ENCODE data around the gene SYNE2.

SYNE2 gene

DNA sequence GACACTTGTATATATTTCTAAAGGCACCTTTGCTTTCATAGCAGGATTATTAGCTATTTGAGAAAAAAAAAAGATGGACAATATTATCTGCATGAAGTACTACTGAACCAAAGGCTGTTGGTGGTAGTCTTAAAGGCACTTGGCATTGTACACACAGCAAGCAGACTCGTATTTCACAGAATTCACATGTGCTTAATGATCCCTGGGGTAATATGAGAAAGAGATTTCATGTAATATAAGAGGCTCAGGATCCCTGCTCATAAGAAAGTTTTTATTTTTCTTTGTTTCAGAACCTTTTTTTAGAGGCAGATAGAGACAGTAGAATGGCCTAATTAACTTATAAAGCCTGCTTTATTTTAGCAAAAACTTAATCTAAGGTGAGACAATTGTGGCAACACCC lies 59.5 kb downstream of the SYNE2 start:
- Histone ChIP-seq H3K27me3 (ENCODE audit: insufficient read depth, poor library complexity, severe bottlenecking) (peaks cover 25% of the 10 kb centered on the region), H3K27ac (replicated peaks) (no peak overlapping the region), H3K4me3 (replicated peaks; ENCODE audit: insufficient read depth, low read length) (no peak overlapping the region)
- TF ChIP-seq GABPA (IDR thresholded peaks at IDR 0.05; ENCODE audit: low read depth) (no peak), CTCF (IDR thresholded peaks at IDR 0.05; ENCODE audit: insufficient read depth, low read length) (no peak), REST (IDR thresholded peaks at IDR 0.05; ENCODE audit: insufficient replicate concordance, low read depth) (no peak), SPI1 (IDR thresholded peaks at IDR 0.05; ENCODE audit: borderline replicate concordance, low read depth) (no peak)
- DNase-seq (ENCODE audit: low read depth in 1 of 2, low spot score in 1 of 2): no peak

GRCh38 chr14:63918411-63918810 lies 65.6 kb downstream of the SYNE2 start:
- no peaks in the 10 kb centered on the region for H3K27me3 ChIP-seq (ENCODE audit: insufficient read depth, poor library complexity, severe bottlenecking)
- no peak overlapping the region for H3K4me3 ChIP-seq (replicated peaks; ENCODE audit: insufficient read depth, low read length)
- no peak overlapping the region for H3K27ac ChIP-seq (replicated peaks)
- no peak for TF ChIP-seq POLR2AphosphoS5 (IDR thresholded peaks at IDR 0.05; ENCODE audit: low read depth)
- no peak for TF ChIP-seq CTCF (IDR thresholded peaks at IDR 0.05; ENCODE audit: insufficient read depth, low read length)
- TF ChIP-seq GABPA (IDR thresholded peaks at IDR 0.05; ENCODE audit: low read depth): no peak
- no peak for TF ChIP-seq SPI1 (IDR thresholded peaks at IDR 0.05; ENCODE audit: borderline replicate concordance, low read depth)
- no peak for TF ChIP-seq REST (IDR thresholded peaks at IDR 0.05; ENCODE audit: insufficient replicate concordance, low read depth)
- DNase-seq (ENCODE audit: low read depth in 1 of 2, low spot score in 1 of 2): no peak

GRCh38 chr14:63922696-63923421 lies 70.1 kb downstream of the SYNE2 start:
- no peak for DNase-seq (ENCODE audit: low read depth in 1 of 2, low spot score in 1 of 2)
- TF ChIP-seq REST (IDR thresholded peaks at IDR 0.05; ENCODE audit: insufficient replicate concordance, low read depth): no peak
- TF ChIP-seq POLR2AphosphoS5 (IDR thresholded peaks at IDR 0.05; ENCODE audit: low read depth): no peak
- no peak for TF ChIP-seq SPI1 (IDR thresholded peaks at IDR 0.05; ENCODE audit: borderline replicate concordance, low read depth)
- no peak for TF ChIP-seq GABPA (IDR thresholded peaks at IDR 0.05; ENCODE audit: low read depth)
- no peak for TF ChIP-seq CTCF (IDR thresholded peaks at IDR 0.05; ENCODE audit: insufficient read depth, low read length)
- H3K27me3 ChIP-seq (ENCODE audit: insufficient read depth, poor library complexity, severe bottlenecking): no peaks in the 10 kb centered on the region
- H3K27ac ChIP-seq (replicated peaks): no peak overlapping the region
- H3K4me3 ChIP-seq (replicated peaks; ENCODE audit: insufficient read depth, low read length): no peak overlapping the region

Measured in HL-60 (cell line).